ENCODE measurements around the gene FTO.

GRCh38 chr16:53872248-53873221 is 168.6 kb downstream of the FTO start:
- TF ChIP-seq NFYB (CRISPR knock-in tag; IDR thresholded peaks at IDR 0.05) (no peak), ZNF496 (CRISPR knock-in tag; IDR thresholded peaks at IDR 0.05; ENCODE audit: insufficient replicate concordance) (no peak), TMF1 (CRISPR knock-in tag; IDR thresholded peaks at IDR 0.05; ENCODE audit: low read depth) (no peak), CTCF (CRISPR knock-in tag; IDR thresholded peaks at IDR 0.05) (no peak), SETDB1 (CRISPR knock-in tag; IDR thresholded peaks at IDR 0.05; ENCODE audit: borderline replicate concordance) (no peak), TOPORS (CRISPR knock-in tag; IDR thresholded peaks at IDR 0.05) (no peak), ZNF124 (CRISPR knock-in tag; IDR thresholded peaks at IDR 0.05) (no peak), YY1 (IDR thresholded peaks at IDR 0.05; ENCODE audit: insufficient read depth, insufficient replicate concordance, low read depth, low read length) (no peak), ZFP62 (CRISPR knock-in tag; IDR thresholded peaks at IDR 0.05) (no peak), HCFC1 (IDR thresholded peaks at IDR 0.05; ENCODE audit: low read depth, low read length) (no peak)
